Osteoblast (primary cell): ENCODE data around the gene OTUB2. TPM values are rescaled to one million over a fixed set of nuclear protein-coding genes. Genes with fewer than 3 reads are reported as not detected.

Source experiments
- DNase-seq: peaks from one replicate; pipeline ENCODE4 v3.0.0; 2011; ENCODE audit warnings: low spot score, mixed read lengths; ENCODE audit not compliant: insufficient read length; ENCODE audit errors: missing footprints
- H2AFZ ChIP-seq: 2 replicates; pipeline ENCODE4 v1.6.0; 2011; ENCODE audit warnings: mild to moderate bottlenecking, low read length
- H3K27ac ChIP-seq: 2 replicates; pipeline ENCODE4 v1.5.1; 2011; ENCODE audit warnings: mild to moderate bottlenecking, low read depth, low read length, moderate library complexity
- H3K27me3 ChIP-seq: 2 replicates; pipeline ENCODE4 v1.6.0; 2012; ENCODE audit warnings: mild to moderate bottlenecking, control low read depth, inconsistent platforms, low read length, moderate library complexity; ENCODE audit not compliant: insufficient read depth
- H3K36me3 ChIP-seq: 2 replicates; pipeline ENCODE4 v1.5.1; 2011; ENCODE audit warnings: mild to moderate bottlenecking, low read length, control low read depth, moderate library complexity; ENCODE audit not compliant: insufficient read depth
- H3K4me1 ChIP-seq: 2 replicates; pipeline ENCODE4 v1.5.1; 2011; ENCODE audit warnings: mild to moderate bottlenecking, low read length, control low read depth, moderate library complexity; ENCODE audit not compliant: insufficient read depth
- H3K4me2 ChIP-seq: 2 replicates; pipeline ENCODE4 v1.6.0; 2011; ENCODE audit warnings: mild to moderate bottlenecking, low read length; ENCODE audit not compliant: insufficient read depth
- H3K4me3 ChIP-seq: fragments of 200-600 bp; sonication (generic); 3 replicates; pipeline ENCODE4 v1.5.1; 2012; ENCODE audit warnings: mild to moderate bottlenecking, low read length, inconsistent platforms; ENCODE audit not compliant: insufficient read depth
- H3K79me2 ChIP-seq: 2 replicates; pipeline ENCODE4 v1.6.0; 2012; ENCODE audit warnings: mild to moderate bottlenecking, low read length, control low read depth, inconsistent platforms; ENCODE audit not compliant: insufficient read depth
- H3K9me3 ChIP-seq: 2 replicates; pipeline ENCODE4 v1.5.1; 2011; ENCODE audit warnings: low read depth, low read length, control low read depth
- H4K20me1 ChIP-seq: 2 replicates; pipeline ENCODE4 v1.6.0; 2012; ENCODE audit warnings: mild to moderate bottlenecking, low read length, control low read depth; ENCODE audit not compliant: insufficient read depth
- CTCF ChIP-seq: IDR thresholded peaks from 2 replicates; pipeline ENCODE4 v1.5.1; 2011; ENCODE audit warnings: mild to moderate bottlenecking, low read depth, low read length, moderate library complexity; ENCODE audit errors: extremely low read depth
- total RNA-seq: library from RNA; depleted of rRNA; stranded (reverse); fragments of >200 nt; gene quantifications from 2 replicates; pipeline ENCODE4 v1.2.3, GENCODE V29; 2012

OTUB2 gene
- total RNA-seq, 1 donor, result 1.4 TPM

- peaks cover 35% of the 10 kb centered on the region for H3K4me1 ChIP-seq
- peaks cover 30% of the 10 kb centered on the region for H4K20me1 ChIP-seq
- TF ChIP-seq CTCF, result no peak
Measured at GRCh38 chr14:94080621-94081385, 54.7 kb downstream of the OTUB2 start, which contains the start of the genes DDX24 and IFI27L1. TSS of gene DDX24 (minus strand) at chr14:94081202. CDS start at chr14:94079742, 1,460 bp downstream. TSS of gene IFI27L1 (plus strand) at chr14:94081310. CDS start at chr14:94096938, 15,628 bp downstream.

DNA sequence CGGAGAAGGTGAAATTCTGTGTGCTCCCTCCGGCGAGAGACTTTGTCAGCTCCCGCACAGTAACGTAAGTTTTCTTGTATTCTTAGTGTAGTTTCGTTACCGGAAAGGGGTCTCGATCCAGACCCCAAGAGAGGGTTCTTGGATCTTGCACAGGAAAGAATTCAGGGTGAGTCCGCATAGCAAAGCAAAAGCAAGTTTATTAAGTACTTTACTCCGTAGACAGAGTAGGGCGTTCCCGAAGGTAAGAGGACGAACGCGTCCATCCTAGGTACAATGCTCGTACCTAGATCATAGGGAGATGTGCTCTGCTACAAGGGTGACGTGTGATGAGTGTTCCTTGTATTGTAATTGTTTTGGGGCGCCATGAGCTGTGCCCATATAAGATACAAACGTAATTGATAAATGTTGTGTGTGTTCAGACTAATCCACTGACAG, 55.3 kb downstream of the OTUB2 start:
- Histone ChIP-seq H3K4me3 (peak overlapping the region; percentile 93), H3K4me1 (peaks cover 35% of the 10 kb centered on the region), H4K20me1 (peaks cover 26% of the 10 kb centered on the region), H3K27ac (peak overlapping the region; percentile 95), H2AFZ (peak overlapping the region; percentile 93), H3K79me2 (peaks cover 75% of the 10 kb centered on the region), H3K27me3 (no peaks in the 10 kb centered on the region), H3K36me3 (peaks cover 25% of the 10 kb centered on the region), H3K4me2 (peak overlapping the region; percentile 98), H3K9me3 (no peaks in the 10 kb centered on the region)
- DNase-seq, result no peak
- no peak for TF ChIP-seq CTCF

More at GRCh38 chr14:94080621-94081385, 54.7 kb downstream of the OTUB2 start, which contains the start of the genes DDX24 and IFI27L1:
- peaks cover 25% of the 10 kb centered on the region for H3K36me3 ChIP-seq
- peak; percentile 97 for DNase-seq
- H3K27ac ChIP-seq, result peak within 1 kb of the TSS; percentile 95
- no peaks in the 10 kb centered on the region for H3K27me3 ChIP-seq
- no peaks in the 10 kb centered on the region for H3K9me3 ChIP-seq
- peak within 1 kb of the TSS; percentile 93 for H3K4me3 ChIP-seq
- peak within 1 kb of the TSS; percentile 98 for H3K4me2 ChIP-seq
- peaks cover 80% of the 10 kb centered on the region for H3K79me2 ChIP-seq
- peak within 1 kb of the TSS; percentile 93 for H2AFZ ChIP-seq

DNA sequence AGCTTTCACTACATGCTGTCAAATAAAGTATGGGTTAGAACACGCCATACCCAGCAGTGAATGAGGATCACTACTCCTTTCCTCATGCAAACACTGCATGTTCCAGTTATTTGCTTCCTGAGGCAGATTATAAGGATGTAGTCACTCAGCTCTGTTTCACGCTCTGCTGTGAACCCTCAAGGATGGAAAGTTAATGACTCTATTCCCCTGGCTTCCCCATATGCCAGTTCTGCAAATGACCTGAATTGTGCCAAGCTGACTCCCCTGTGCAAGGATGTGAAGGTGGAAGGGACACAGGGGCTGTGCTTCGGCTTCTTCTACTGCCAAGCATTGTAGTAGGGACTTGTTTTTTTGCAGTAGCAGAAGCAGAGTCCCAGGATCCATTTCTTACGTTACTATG, 61.8 kb downstream of the OTUB2 start:
- H3K4me3 ChIP-seq, result no peak overlapping the region
- H3K4me2 ChIP-seq, result no peak overlapping the region
- no peak overlapping the region for H2AFZ ChIP-seq
- TF ChIP-seq CTCF, result no peak
- DNase-seq, result no peak
- no peaks in the 10 kb centered on the region for H3K27me3 ChIP-seq
- peaks cover 18% of the 10 kb centered on the region for H3K4me1 ChIP-seq
- peaks cover 14% of the 10 kb centered on the region for H3K79me2 ChIP-seq
- H3K27ac ChIP-seq, result no peak overlapping the region
- H3K9me3 ChIP-seq, result no peaks in the 10 kb centered on the region
- H3K36me3 ChIP-seq, result no peaks in the 10 kb centered on the region
- H4K20me1 ChIP-seq, result no peaks in the 10 kb centered on the region

DNA sequence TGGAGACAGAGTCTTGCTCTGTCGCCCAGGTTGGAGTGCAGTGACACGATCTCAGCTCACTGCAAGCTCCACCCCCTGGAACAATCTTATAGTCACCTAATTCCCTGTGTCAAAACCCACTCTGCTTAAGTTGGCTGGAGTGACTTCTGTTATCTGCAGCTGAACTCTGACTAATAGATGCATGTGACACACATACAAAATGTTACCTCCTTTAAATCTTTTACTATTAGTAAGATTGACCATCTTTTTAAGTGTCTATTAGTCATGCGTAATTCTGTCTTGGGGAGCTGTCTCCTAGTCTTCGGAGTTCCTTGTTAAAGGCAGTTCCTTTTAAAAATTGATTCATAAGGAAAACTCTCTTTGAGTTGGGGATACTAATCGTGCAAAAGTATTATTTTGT, 62.4 kb downstream of the OTUB2 start:
- peak overlapping the region; percentile 25 for H3K4me2 ChIP-seq

More for the DNA sequence above, 62.4 kb downstream of the OTUB2 start:
- Histone ChIP-seq H3K36me3 (no peaks in the 10 kb centered on the region), H2AFZ (no peak overlapping the region), H3K4me3 (no peak overlapping the region), H3K79me2 (peaks cover 11% of the 10 kb centered on the region), H3K27me3 (no peaks in the 10 kb centered on the region), H3K9me3 (no peaks in the 10 kb centered on the region), H3K4me1 (peaks cover 18% of the 10 kb centered on the region), H4K20me1 (no peaks in the 10 kb centered on the region), H3K27ac (no peak overlapping the region)
- no peak for TF ChIP-seq CTCF
- DNase-seq, result peak; percentile 88
